Uterus (tissue), 4 donors: ENCODE data around the gene WBP1. TPM values are rescaled to one million over a fixed set of nuclear protein-coding genes. Genes with fewer than 3 reads are reported as not detected.

ENCODE experiments used
- DNase-seq, 2 donors: peaks; one replicate each; pipeline ENCODE4 v3.0.0-alpha.2; 2019 to 2020
- H3K27ac ChIP-seq, 2 donors: fragments of 200-600 bp; sonication (generic); 1 replicate in 1 of 2; 2 replicates in 1 of 2; pipeline ENCODE4 v1.5.1; 2016 to 2018
- H3K27me3 ChIP-seq, 2 donors: fragments of 200-600 bp; sonication (generic); one replicate each; pipeline ENCODE4 v1.5.1; 2018 to 2019; ENCODE audit warnings: control low read depth in 1 of 2
- H3K36me3 ChIP-seq, 2 donors: fragments of 200-600 bp; sonication (generic); one replicate each; pipeline ENCODE4 v1.5.1; 2019; ENCODE audit warnings: control low read depth in 1 of 2
- H3K4me1 ChIP-seq, 2 donors: fragments of 200-600 bp; sonication (generic); one replicate each; pipeline ENCODE4 v1.5.1; 2018 to 2019; ENCODE audit warnings: control low read depth in 1 of 2
- H3K4me3 ChIP-seq, 2 donors: fragments of 200-600 bp; sonication (generic); 1 replicate in 1 of 2; 2 replicates in 1 of 2; pipeline ENCODE4 v1.5.1; 2018 to 2019; ENCODE audit warnings: mild to moderate bottlenecking in 1 of 2
- H3K9me3 ChIP-seq, 2 donors: fragments of 200-600 bp; sonication (generic); one replicate each; pipeline ENCODE4 v1.5.1; 2019; ENCODE audit warnings: control low read depth in 1 of 2
- CTCF ChIP-seq, 4 experiments: fragments of 200-600 bp in 2 of 4; fragments of 450-650 bp in 2 of 4; sonication (generic) in 2 of 4; IDR thresholded peaks; one replicate each; pipeline ENCODE4 v1.5.1; 2016 to 2019; ENCODE audit warnings: antibody characterized with exemption in 4 of 4, mild to moderate bottlenecking in 2 of 4, moderate library complexity in 1 of 4
- POLR2A ChIP-seq, 2 donors: fragments of 450-650 bp; IDR thresholded peaks; one replicate each; pipeline ENCODE4 v1.6.1; 2016; ENCODE audit warnings: antibody characterized with exemption in 2 of 2, mild to moderate bottlenecking in 1 of 2, moderate library complexity in 1 of 2
- intact Hi-C: fragments of 100-400 bp; cut with DNase I; formaldehyde crosslinking; loops from one replicate; pipeline ENCODE4 v1.15.1; 2023; ENCODE audit warnings: low total_unique reads
- total RNA-seq, 4 donors: library from RNA; depleted of rRNA in 3 of 4; stranded (reverse); fragments of >200 nt in 3 of 4; gene quantifications; one replicate each; pipeline versions ENCODE4 v1.1.0 to v1.2.4, GENCODE V29; 2014 to 2023
- donor health status: DM: yes; HTN: yes; CAD: no.

The WBP1 gene
- total RNA-seq, 4 donors from 2014 or later = 25.4 to 74.2 (median 50.8) TPM

- H3K27ac ChIP-seq = no peak overlapping the region
- intact Hi-C loops = no loop called here
- H3K4me3 ChIP-seq = no peak overlapping the region
- TF ChIP-seq CTCF (IDR thresholded peaks at IDR 0.05) (no peak), POLR2A (IDR thresholded peaks at IDR 0.05) (no peak)
- no peaks in the 10 kb centered on the region for H3K9me3 ChIP-seq
- DNase-seq = no peak
- H3K4me1 ChIP-seq = peaks cover 0 to 15% of the 10 kb centered on the region in 2 donors
- H3K27me3 ChIP-seq = peaks cover 4 to 28% of the 10 kb centered on the region in 2 donors
- no peaks in the 10 kb centered on the region for H3K36me3 ChIP-seq
Observed at GRCh38 chr2:74496997-74497776, 38.9 kb downstream of the WBP1 start.

GRCh38 chr2:74497777-74498499 lies 39.7 kb downstream of the WBP1 start:
- H3K4me1 ChIP-seq = peaks cover 0 to 15% of the 10 kb centered on the region in 2 donors
- H3K27ac ChIP-seq = no peak overlapping the region
- intact Hi-C loops = no loop called here
- no peak for TF ChIP-seq CTCF (IDR thresholded peaks at IDR 0.05)
- no peak for TF ChIP-seq POLR2A (IDR thresholded peaks at IDR 0.05)
- H3K36me3 ChIP-seq = no peaks in the 10 kb centered on the region
- peak overlapping the region in 1 of 2 donors; percentile 9 for H3K4me3 ChIP-seq
- H3K9me3 ChIP-seq = no peaks in the 10 kb centered on the region
- no peak for DNase-seq
- H3K27me3 ChIP-seq = peaks cover 4 to 28% of the 10 kb centered on the region in 2 donors

- DNase-seq = no peak
- no peak for TF ChIP-seq CTCF (IDR thresholded peaks at IDR 0.05)
- no peak for TF ChIP-seq POLR2A (IDR thresholded peaks at IDR 0.05)
- intact Hi-C loops = no loop called here
- Histone ChIP-seq H3K9me3 (no peaks in the 10 kb centered on the region), H3K4me3 (peak overlapping the region in 1 of 2 donors; percentile 9), H3K27me3 (peaks cover 4 to 28% of the 10 kb centered on the region in 2 donors), H3K4me1 (peaks cover 0 to 15% of the 10 kb centered on the region in 2 donors), H3K27ac (no peak overlapping the region), H3K36me3 (no peaks in the 10 kb centered on the region)
Observed at GRCh38 chr2:74498500-74499266, 40.4 kb downstream of the WBP1 start.

GRCh38 chr2:74499267-74499939 lies 41.2 kb downstream of the WBP1 start, which contains the start of gene LBX2:
Gene LBX2, minus strand, starts transcription at chr2:74499603. Its CDS starts 66 bp downstream, at chr2:74499537.
- intact Hi-C loops = no loop called here
- peaks cover 0 to 15% of the 10 kb centered on the region in 2 donors for H3K4me1 ChIP-seq
- H3K4me3 ChIP-seq = no peak within 1 kb of the TSS
- no peak for DNase-seq
- H3K36me3 ChIP-seq = no peaks in the 10 kb centered on the region
- no peak within 1 kb of the TSS for H3K27ac ChIP-seq
- TF ChIP-seq CTCF (IDR thresholded peaks at IDR 0.05) (no peak), POLR2A (IDR thresholded peaks at IDR 0.05) (no peak)
- H3K27me3 ChIP-seq = peaks cover 4 to 28% of the 10 kb centered on the region in 2 donors
- no peaks in the 10 kb centered on the region for H3K9me3 ChIP-seq
